ENCODE results near the gene FOSL1. TPM values are rescaled to one million over a fixed set of nuclear protein-coding genes. Genes with fewer than 3 reads are reported as not detected.

Gene FOSL1
- total and polyA plus RNA-seq, 2 of the 13 experiments (the other 11 are each of a cell fraction or from before 2014, with no cell fraction given), result 4.0 to 4.1 TPM

- TF ChIP-seq EP300 (IDR thresholded peaks at IDR 0.05; ENCODE audit: low read depth in 2 of 2, low read length in 2 of 2) (peak in 1 of 2 experiments; percentile 60; a peak in 1 of 4 replicates), EP300 (CRISPR knock-in tag; IDR thresholded peaks at IDR 0.05; ENCODE audit: borderline replicate concordance) (no peak; the same call in 1 of the 2 replicates), THAP7 (CRISPR knock-in tag; IDR thresholded peaks at IDR 0.05) (peak; percentile 83), MAZ (IDR thresholded peaks at IDR 0.05; ENCODE audit: borderline replicate concordance, low read depth, low read length) (peak; percentile 95), MAZ (CRISPR knock-in tag; IDR thresholded peaks at IDR 0.05; ENCODE audit: low read depth) (peak; percentile 84), SIX1 (CRISPR knock-in tag; IDR thresholded peaks at IDR 0.05; ENCODE audit: borderline replicate concordance) (no peak), NFKB2 (CRISPR knock-in tag; IDR thresholded peaks at IDR 0.05; ENCODE audit: borderline replicate concordance) (peak; percentile 59; the same call in 1 of the 2 replicates), SALL2 (CRISPR knock-in tag; IDR thresholded peaks at IDR 0.05) (peak; percentile 57), YEATS4 (CRISPR knock-in tag; IDR thresholded peaks at IDR 0.05; ENCODE audit: borderline replicate concordance) (peak; percentile 85; the same call in 1 of the 2 replicates), FOXP4 (CRISPR knock-in tag; IDR thresholded peaks at IDR 0.05) (no peak; the same call in none of the 2 replicates), ZKSCAN8 (CRISPR knock-in tag; IDR thresholded peaks at IDR 0.05; ENCODE audit: borderline replicate concordance) (peak; percentile 69; the same call in 1 of the 2 replicates), KAT7 (CRISPR knock-in tag; IDR thresholded peaks at IDR 0.05; ENCODE audit: borderline replicate concordance) (peak; percentile 46; the same call in 1 of the 2 replicates), ZNF749 (CRISPR knock-in tag; IDR thresholded peaks at IDR 0.05; ENCODE audit: borderline replicate concordance) (0 out of 2 replicates have a peak, but pooled peaks have one; percentile 39), SP140L (CRISPR knock-in tag; IDR thresholded peaks at IDR 0.05; ENCODE audit: borderline replicate concordance) (no peak), BATF2 (CRISPR knock-in tag; IDR thresholded peaks at IDR 0.05) (0 out of 2 replicates have a peak, but pooled peaks have one; percentile 24), ZSCAN25 (CRISPR knock-in tag; IDR thresholded peaks at IDR 0.05) (no peak), ZNF652 (CRISPR knock-in tag; IDR thresholded peaks at IDR 0.05; ENCODE audit: borderline replicate concordance, low read depth) (no peak)
- TF ChIP-seq, protein P1, sequence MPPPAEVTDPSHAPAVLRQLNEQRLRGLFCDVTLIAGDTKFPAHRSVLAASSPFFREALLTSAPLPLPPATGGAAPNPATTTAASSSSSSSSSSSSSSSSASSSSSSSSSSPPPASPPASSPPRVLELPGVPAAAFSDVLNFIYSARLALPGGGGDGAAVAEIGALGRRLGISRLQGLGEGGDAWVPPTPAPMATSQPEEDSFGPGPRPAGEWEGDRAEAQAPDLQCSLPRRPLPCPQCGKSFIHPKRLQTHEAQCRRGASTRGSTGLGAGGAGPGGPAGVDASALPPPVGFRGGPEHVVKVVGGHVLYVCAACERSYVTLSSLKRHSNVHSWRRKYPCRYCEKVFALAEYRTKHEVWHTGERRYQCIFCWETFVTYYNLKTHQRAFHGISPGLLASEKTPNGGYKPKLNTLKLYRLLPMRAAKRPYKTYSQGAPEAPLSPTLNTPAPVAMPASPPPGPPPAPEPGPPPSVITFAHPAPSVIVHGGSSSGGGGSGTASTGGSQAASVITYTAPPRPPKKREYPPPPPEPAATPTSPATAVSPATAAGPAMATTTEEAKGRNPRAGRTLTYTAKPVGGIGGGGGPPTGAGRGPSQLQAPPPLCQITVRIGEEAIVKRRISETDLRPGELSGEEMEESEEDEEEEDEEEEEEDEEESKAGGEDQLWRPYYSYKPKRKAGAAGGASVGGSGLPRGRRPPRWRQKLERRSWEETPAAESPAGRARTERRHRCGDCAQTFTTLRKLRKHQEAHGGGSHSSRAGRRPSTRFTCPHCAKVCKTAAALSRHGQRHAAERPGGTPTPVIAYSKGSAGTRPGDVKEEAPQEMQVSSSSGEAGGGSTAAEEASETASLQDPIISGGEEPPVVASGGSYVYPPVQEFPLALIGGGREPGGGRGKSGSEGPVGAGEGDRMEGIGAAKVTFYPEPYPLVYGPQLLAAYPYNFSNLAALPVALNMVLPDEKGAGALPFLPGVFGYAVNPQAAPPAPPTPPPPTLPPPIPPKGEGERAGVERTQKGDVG (CRISPR knock-in tag; IDR thresholded peaks at IDR 0.05; ENCODE audit: borderline replicate concordance), result 0 out of 2 replicates have a peak, but pooled peaks have one; percentile 35
Measured at GRCh38 chr11:65888163-65888814, 11.9 kb downstream of the FOSL1 start, which contains the start of gene FIBP (continued).
